ENCODE results near the gene NAALAD2.
"Not testable (repeated sequence)": the region's sequence is repeated elsewhere in the genome, so short reads cannot be mapped to it uniquely, and the experiment has no call there.

- not testable (repeated sequence) for TF ChIP-seq CTCF (conservative IDR thresholded peaks at IDR 0.05 in 1 of 2, IDR thresholded peaks at IDR 0.05 in 1 of 2; ENCODE audit: low read depth in 1 of 2, low read length in 2 of 2); EZH2 (IDR thresholded peaks at IDR 0.05; ENCODE audit: low read length, missing control alignments)
These were observed 48.8 kb upstream of the NAALAD2 start, which contains the start of gene UBTFL1 for GRCh38 chr11:90085650-90086049.
